Measurements from ENCODE around the gene NEURL1B.

Gene NEURL1B

GRCh38 chr5:172617817-172618216 is 23.2 kb upstream of the NEURL1B start:
- H2AFZ ChIP-seq (ENCODE audit: low read length), result no peak overlapping the region
- H3K4me1 ChIP-seq (ENCODE audit: insufficient read depth, low read length, poor library complexity, severe bottlenecking), result peaks cover 5% of the 10 kb centered on the region
- H3K4me3 ChIP-seq (ENCODE audit: low read length, poor library complexity, severe bottlenecking), result no peak overlapping the region
- no peak overlapping the region for H3K9ac ChIP-seq (ENCODE audit: low read depth, low read length, poor library complexity, severe bottlenecking)
- TF ChIP-seq EZH2phosphoT487 (IDR thresholded peaks at IDR 0.05; ENCODE audit: borderline replicate concordance), result no peak
- no peak for TF ChIP-seq CTCF (conservative IDR thresholded peaks at IDR 0.05; ENCODE audit: low read length)
- H3K36me3 ChIP-seq (ENCODE audit: insufficient read depth, low read length), result no peaks in the 10 kb centered on the region
- H3K4me2 ChIP-seq (ENCODE audit: low read depth, low read length, poor library complexity, severe bottlenecking), result no peak overlapping the region
- H3K79me2 ChIP-seq (ENCODE audit: insufficient read depth, low read length), result no peaks in the 10 kb centered on the region
- no peaks in the 10 kb centered on the region for H3K9me3 ChIP-seq (ENCODE audit: insufficient read depth, low read depth, low read length)
- H3K9me2 ChIP-seq (replicated peaks; ENCODE audit: low read depth, low read length), result no peaks in the 10 kb centered on the region
- no peaks in the 10 kb centered on the region for H3F3A ChIP-seq (ENCODE audit: low read depth)
- H4K20me1 ChIP-seq (ENCODE audit: insufficient read depth, low read length, poor library complexity, severe bottlenecking), result no peaks in the 10 kb centered on the region
- no peaks in the 10 kb centered on the region for H3K27me3 ChIP-seq (ENCODE audit: insufficient read depth, low read length, poor library complexity, severe bottlenecking)

GRCh38 chr5:172618574-172619365 is 22.3 kb upstream of the NEURL1B start:
- Histone ChIP-seq H3K79me2 (ENCODE audit: insufficient read depth, low read length) (no peaks in the 10 kb centered on the region), H3K36me3 (ENCODE audit: insufficient read depth, low read length) (no peaks in the 10 kb centered on the region), H2AFZ (ENCODE audit: low read length) (no peak overlapping the region), H3K27me3 (ENCODE audit: insufficient read depth, low read length, poor library complexity, severe bottlenecking) (no peaks in the 10 kb centered on the region), H3K9me3 (ENCODE audit: insufficient read depth, low read depth, low read length) (no peaks in the 10 kb centered on the region), H4K20me1 (ENCODE audit: insufficient read depth, low read length, poor library complexity, severe bottlenecking) (no peaks in the 10 kb centered on the region), H3K4me2 (ENCODE audit: low read depth, low read length, poor library complexity, severe bottlenecking) (no peak overlapping the region), H3K4me1 (ENCODE audit: insufficient read depth, low read length, poor library complexity, severe bottlenecking) (peaks cover 5% of the 10 kb centered on the region), H3K4me3 (ENCODE audit: low read length, poor library complexity, severe bottlenecking) (no peak overlapping the region), H3K9ac (ENCODE audit: low read depth, low read length, poor library complexity, severe bottlenecking) (no peak overlapping the region), H3F3A (ENCODE audit: low read depth) (no peaks in the 10 kb centered on the region), H3K9me2 (replicated peaks; ENCODE audit: low read depth, low read length) (no peaks in the 10 kb centered on the region)
- TF ChIP-seq EZH2phosphoT487 (IDR thresholded peaks at IDR 0.05; ENCODE audit: borderline replicate concordance) (no peak), CTCF (conservative IDR thresholded peaks at IDR 0.05; ENCODE audit: low read length) (no peak)

GRCh38 chr5:172620506-172620905 is 20.6 kb upstream of the NEURL1B start:
- no peaks in the 10 kb centered on the region for H3K27me3 ChIP-seq (ENCODE audit: insufficient read depth, low read length, poor library complexity, severe bottlenecking)
- no peak overlapping the region for H2AFZ ChIP-seq (ENCODE audit: low read length)
- H3K4me3 ChIP-seq (ENCODE audit: low read length, poor library complexity, severe bottlenecking), result no peak overlapping the region
- H3K4me2 ChIP-seq (ENCODE audit: low read depth, low read length, poor library complexity, severe bottlenecking), result no peak overlapping the region
- H4K20me1 ChIP-seq (ENCODE audit: insufficient read depth, low read length, poor library complexity, severe bottlenecking), result no peaks in the 10 kb centered on the region
- no peaks in the 10 kb centered on the region for H3K4me1 ChIP-seq (ENCODE audit: insufficient read depth, low read length, poor library complexity, severe bottlenecking)
- no peak for TF ChIP-seq EZH2phosphoT487 (IDR thresholded peaks at IDR 0.05; ENCODE audit: borderline replicate concordance)
- no peak for TF ChIP-seq CTCF (conservative IDR thresholded peaks at IDR 0.05; ENCODE audit: low read length)
- H3K79me2 ChIP-seq (ENCODE audit: insufficient read depth, low read length), result no peaks in the 10 kb centered on the region
- H3F3A ChIP-seq (ENCODE audit: low read depth), result no peaks in the 10 kb centered on the region
- no peaks in the 10 kb centered on the region for H3K9me3 ChIP-seq (ENCODE audit: insufficient read depth, low read depth, low read length)
- no peaks in the 10 kb centered on the region for H3K9me2 ChIP-seq (replicated peaks; ENCODE audit: low read depth, low read length)
- H3K36me3 ChIP-seq (ENCODE audit: insufficient read depth, low read length), result no peaks in the 10 kb centered on the region
- no peak overlapping the region for H3K9ac ChIP-seq (ENCODE audit: low read depth, low read length, poor library complexity, severe bottlenecking)

Measured in Loucy (cell line).